SH-SY5Y (cell line): ENCODE results near the gene SMAD3.

Experiments
- GATA2 ChIP-seq: IDR thresholded peaks from 2 replicates; pipeline ENCODE4 v1.6.1; 2011; ENCODE audit warnings: mild to moderate bottlenecking, low read depth, low read length
- GATA3 ChIP-seq: IDR thresholded peaks from 2 replicates; pipeline ENCODE4 v1.6.1; 2011; ENCODE audit warnings: low read depth, mild to moderate bottlenecking, low read length, moderate library complexity

DNA sequence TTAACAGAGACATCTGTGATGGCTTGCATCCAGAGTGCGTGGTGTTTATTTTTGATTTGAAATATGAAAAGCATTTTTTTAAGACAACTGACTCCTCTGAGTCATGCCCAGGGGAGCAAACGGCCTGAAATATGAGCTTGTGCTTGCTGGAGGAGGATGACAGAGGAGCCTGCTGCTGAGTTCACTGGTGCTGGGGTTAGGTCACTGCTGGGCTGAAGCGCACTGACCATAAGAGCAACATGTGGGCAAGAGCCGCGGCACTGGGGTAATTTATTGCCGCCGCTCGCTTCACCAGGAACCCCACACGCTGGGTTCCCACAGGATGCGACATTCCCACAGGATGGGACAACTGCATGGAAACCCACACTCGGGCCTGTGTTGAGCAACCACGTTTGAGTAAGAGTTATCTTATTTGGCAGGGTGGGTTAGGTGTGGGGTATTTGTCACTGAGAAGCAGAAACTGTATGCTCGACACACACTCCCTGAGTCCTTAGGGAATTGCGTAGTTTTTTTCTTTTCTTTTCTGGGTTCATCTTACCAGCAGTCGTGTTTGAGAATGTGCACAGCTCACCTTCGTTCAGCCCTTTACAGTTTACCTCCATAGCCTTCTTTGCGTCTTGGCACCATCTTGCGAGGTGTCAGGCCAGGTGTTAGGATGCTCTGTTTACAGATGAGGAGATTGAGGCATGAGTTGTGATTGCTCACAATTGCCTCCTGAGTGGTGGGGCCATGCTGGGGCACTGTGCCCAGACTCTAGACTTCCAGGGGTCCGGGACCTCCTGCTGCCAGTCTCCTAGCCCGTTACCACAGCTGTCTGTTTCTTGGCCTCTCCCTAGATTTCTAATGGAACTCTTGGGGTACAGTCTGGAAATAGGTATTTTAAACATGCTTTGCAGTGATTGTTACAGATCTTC is 60.4 kb downstream of the SMAD3 start:
- TF ChIP-seq GATA2, result no peak
- TF ChIP-seq GATA3, result no peak
